ENCODE data around the gene KRTAP5-2.

DNA sequence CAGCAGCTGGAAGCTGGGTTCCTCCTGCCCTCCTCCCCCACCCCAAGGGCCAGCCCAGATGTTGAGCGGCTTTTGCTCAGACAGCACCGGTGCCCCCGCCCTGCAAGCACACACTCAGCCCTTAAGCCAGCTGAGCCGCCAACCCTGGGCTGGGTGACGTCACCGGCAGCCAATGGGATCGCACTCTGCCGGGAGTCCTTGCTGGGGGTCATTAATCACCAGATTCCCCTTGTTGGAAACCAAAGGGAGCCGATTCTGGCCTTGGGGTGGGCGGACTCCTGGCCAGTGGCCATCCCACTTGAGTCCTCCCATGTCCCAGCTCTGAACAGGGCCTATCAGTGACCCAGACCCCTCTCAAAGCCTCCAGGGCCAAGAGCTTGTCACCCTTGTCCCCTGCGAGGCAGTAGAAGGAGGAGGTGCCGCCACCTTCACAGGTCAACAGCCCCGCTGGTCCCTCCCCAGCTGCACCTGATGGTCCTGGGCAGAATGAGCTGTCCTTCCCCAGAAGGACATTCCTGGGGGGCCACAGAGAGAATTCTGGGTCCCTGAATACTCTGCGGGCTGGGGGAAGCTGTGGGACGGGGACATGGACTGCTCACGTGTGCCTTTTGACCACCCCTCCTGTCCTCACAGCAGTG is 33.4 kb downstream of the KRTAP5-2 start:
- TF ChIP-seq, protein P1, sequence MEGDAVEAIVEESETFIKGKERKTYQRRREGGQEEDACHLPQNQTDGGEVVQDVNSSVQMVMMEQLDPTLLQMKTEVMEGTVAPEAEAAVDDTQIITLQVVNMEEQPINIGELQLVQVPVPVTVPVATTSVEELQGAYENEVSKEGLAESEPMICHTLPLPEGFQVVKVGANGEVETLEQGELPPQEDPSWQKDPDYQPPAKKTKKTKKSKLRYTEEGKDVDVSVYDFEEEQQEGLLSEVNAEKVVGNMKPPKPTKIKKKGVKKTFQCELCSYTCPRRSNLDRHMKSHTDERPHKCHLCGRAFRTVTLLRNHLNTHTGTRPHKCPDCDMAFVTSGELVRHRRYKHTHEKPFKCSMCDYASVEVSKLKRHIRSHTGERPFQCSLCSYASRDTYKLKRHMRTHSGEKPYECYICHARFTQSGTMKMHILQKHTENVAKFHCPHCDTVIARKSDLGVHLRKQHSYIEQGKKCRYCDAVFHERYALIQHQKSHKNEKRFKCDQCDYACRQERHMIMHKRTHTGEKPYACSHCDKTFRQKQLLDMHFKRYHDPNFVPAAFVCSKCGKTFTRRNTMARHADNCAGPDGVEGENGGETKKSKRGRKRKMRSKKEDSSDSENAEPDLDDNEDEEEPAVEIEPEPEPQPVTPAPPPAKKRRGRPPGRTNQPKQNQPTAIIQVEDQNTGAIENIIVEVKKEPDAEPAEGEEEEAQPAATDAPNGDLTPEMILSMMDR (conservative IDR thresholded peaks at IDR 0.05; ENCODE audit: low read length) = no peak
- TF ChIP-seq EZH2phosphoT487 (IDR thresholded peaks at IDR 0.05; ENCODE audit: borderline replicate concordance) = no peak

Data from Loucy (cell line).